Coronary artery (tissue), 2 donors: ENCODE measurements around the gene DOCK4.

ENCODE experiments used
- DNase-seq: peaks from one replicate; pipeline ENCODE4 v3.0.0-alpha.2; 2017; ENCODE audit warnings: low spot score
- H3K27ac ChIP-seq, 2 donors: fragments of 200-600 bp; sonication (generic); one replicate each; pipeline ENCODE4 v1.5.1; 2016 to 2019
- H3K4me3 ChIP-seq: fragments of 200-600 bp; sonication (generic); 2 replicates; pipeline ENCODE4 v1.5.1; 2016; ENCODE audit warnings: mild to moderate bottlenecking, moderate library complexity
- CTCF ChIP-seq: fragments of 200-600 bp; sonication (generic); IDR thresholded peaks from one replicate; pipeline ENCODE4 v1.5.1; 2019; ENCODE audit warnings: antibody characterized with exemption

DOCK4 gene

GRCh38 chr7:112031689-112032088 lies 174.5 kb downstream of the DOCK4 start:
- Histone ChIP-seq H3K4me3 (no peak overlapping the region), H3K27ac (no peak overlapping the region)
- no peak for DNase-seq
- TF ChIP-seq CTCF, result no peak

GRCh38 chr7:112025556-112025955 lies 180.6 kb downstream of the DOCK4 start:
- no peak for DNase-seq
- no peak for TF ChIP-seq CTCF
- Histone ChIP-seq H3K27ac (no peak overlapping the region), H3K4me3 (no peak overlapping the region)

GRCh38 chr7:112023786-112024185 lies 182.4 kb downstream of the DOCK4 start:
- no peak for DNase-seq
- Histone ChIP-seq H3K27ac (no peak overlapping the region), H3K4me3 (no peak overlapping the region)
- TF ChIP-seq CTCF, result no peak

GRCh38 chr7:112023282-112023681 lies 182.9 kb downstream of the DOCK4 start:
- no peak overlapping the region for H3K4me3 ChIP-seq
- no peak for DNase-seq
- no peak for TF ChIP-seq CTCF
- H3K27ac ChIP-seq, result peak overlapping the region in 1 of 2 donors; percentile 41

- no peak for TF ChIP-seq CTCF
- DNase-seq, result no peak
- H3K27ac ChIP-seq, result no peak overlapping the region
- no peak overlapping the region for H3K4me3 ChIP-seq
Observed at GRCh38 chr7:112022128-112022527, 184.1 kb downstream of the DOCK4 start.

- Histone ChIP-seq H3K4me3 (no peak overlapping the region), H3K27ac (no peak overlapping the region)
- no peak for TF ChIP-seq CTCF
- no peak for DNase-seq
Observed at GRCh38 chr7:112021379-112022044, 184.7 kb downstream of the DOCK4 start.

- no peak for DNase-seq
- no peak overlapping the region for H3K4me3 ChIP-seq
- TF ChIP-seq CTCF, result no peak
- H3K27ac ChIP-seq, result peak overlapping the region in 1 of 2 donors; percentile 8
Observed at GRCh38 chr7:112020800-112021199, 185.4 kb downstream of the DOCK4 start.
